Nephron (organoid): ENCODE data around the gene BTBD17.

Source experiments
- H3K27ac Mint-ChIP-seq, 3 experiments: 2 replicates each; pipeline ENCODE4 v1.8.0; 2020; ENCODE audit warnings: mixed read lengths in 3 of 3, mild to moderate bottlenecking in 2 of 3, moderate library complexity in 1 of 3
- H3K27me3 Mint-ChIP-seq: 2 replicates; pipeline ENCODE4 v1.8.0; 2021; ENCODE audit warnings: low read depth, mild to moderate bottlenecking, moderate library complexity, mixed read lengths
- H3K36me3 Mint-ChIP-seq: 2 replicates; pipeline ENCODE4 v1.8.0; 2020; ENCODE audit warnings: low read depth, mixed read lengths
- H3K4me1 Mint-ChIP-seq: 2 replicates; pipeline ENCODE4 v1.8.0; 2020; ENCODE audit warnings: mixed read lengths
- H3K4me3 Mint-ChIP-seq, 3 experiments: 2 replicates each; pipeline ENCODE4 v1.8.0; 2020; ENCODE audit warnings: mild to moderate bottlenecking in 3 of 3, mixed read lengths in 3 of 3, moderate library complexity in 2 of 3
- H3K9me3 Mint-ChIP-seq: 2 replicates; pipeline ENCODE4 v1.8.0; 2020; ENCODE audit warnings: mixed read lengths
- CTCF ChIP-seq, 3 experiments: fragments of 200-600 bp; sonication (generic); IDR thresholded peaks; one replicate each; pipeline ENCODE4 v1.5.0; 2021; ENCODE audit warnings: antibody characterized with exemption in 3 of 3; ENCODE audit not compliant: unreplicated experiment in 3 of 3

The BTBD17 gene

GRCh38 chr17:74317071-74317470, 44.6 kb downstream of the BTBD17 start:
- Mint-ChIP-seq H3K4me1 (no peaks in the 10 kb centered on the region), H3K27me3 (peaks cover 44% of the 10 kb centered on the region), H3K9me3 (peaks cover 10% of the 10 kb centered on the region), H3K27ac (no peak overlapping the region), H3K36me3 (no peaks in the 10 kb centered on the region), H3K4me3 (no peak overlapping the region)
- TF ChIP-seq CTCF (IDR thresholded peaks at IDR 0.05; ENCODE audit: unreplicated experiment in 3 of 3): no peak

GRCh38 chr17:74316220-74316619, 45.4 kb downstream of the BTBD17 start:
- H3K4me1 Mint-ChIP-seq: no peaks in the 10 kb centered on the region

DNA sequence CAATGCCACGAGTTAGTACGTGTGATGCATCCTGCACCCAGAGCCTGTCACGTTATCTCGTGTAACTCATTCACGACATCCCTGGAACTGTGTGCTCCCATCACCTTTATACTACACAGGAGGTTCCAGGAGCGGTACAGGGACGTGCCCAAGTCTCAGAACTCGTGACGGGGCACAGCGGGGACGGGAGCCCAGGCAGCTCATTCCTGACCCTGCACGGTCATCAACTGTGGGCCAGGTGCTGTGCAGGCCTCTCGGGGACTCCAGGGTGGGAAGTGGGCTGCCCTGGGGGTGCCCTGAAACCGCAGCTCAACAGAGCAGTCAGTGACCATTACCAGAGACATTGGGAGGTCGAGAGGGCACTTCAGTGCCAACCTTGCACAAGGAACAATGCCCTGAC, 46.8 kb downstream of the BTBD17 start:
- Mint-ChIP-seq H3K27ac (no peak overlapping the region), H3K27me3 (peaks cover 22% of the 10 kb centered on the region), H3K9me3 (peaks cover 10% of the 10 kb centered on the region), H3K4me3 (no peak overlapping the region), H3K36me3 (no peaks in the 10 kb centered on the region), H3K4me1 (no peaks in the 10 kb centered on the region)
- TF ChIP-seq CTCF (IDR thresholded peaks at IDR 0.05; ENCODE audit: unreplicated experiment in 3 of 3): no peak

More at GRCh38 chr17:74316220-74316619, 45.4 kb downstream of the BTBD17 start:
- H3K36me3 Mint-ChIP-seq: no peaks in the 10 kb centered on the region
- TF ChIP-seq CTCF (IDR thresholded peaks at IDR 0.05; ENCODE audit: unreplicated experiment in 3 of 3): no peak
- H3K27me3 Mint-ChIP-seq: peaks cover 35% of the 10 kb centered on the region
- no peak overlapping the region for H3K4me3 Mint-ChIP-seq
- no peak overlapping the region for H3K27ac Mint-ChIP-seq
- peaks cover 10% of the 10 kb centered on the region for H3K9me3 Mint-ChIP-seq

- peaks cover 10% of the 10 kb centered on the region for H3K9me3 Mint-ChIP-seq
- H3K36me3 Mint-ChIP-seq: no peaks in the 10 kb centered on the region
- TF ChIP-seq CTCF (IDR thresholded peaks at IDR 0.05; ENCODE audit: unreplicated experiment in 3 of 3): no peak
- H3K27me3 Mint-ChIP-seq: peaks cover 20% of the 10 kb centered on the region
- H3K4me1 Mint-ChIP-seq: no peaks in the 10 kb centered on the region
- no peak overlapping the region for H3K27ac Mint-ChIP-seq
- no peak overlapping the region for H3K4me3 Mint-ChIP-seq
These were observed 51.8 kb downstream of the BTBD17 start for GRCh38 chr17:74309902-74310301.

GRCh38 chr17:74307984-74308773, 53.5 kb downstream of the BTBD17 start:
- Mint-ChIP-seq H3K27me3 (peaks cover 20% of the 10 kb centered on the region), H3K4me3 (no peak overlapping the region), H3K36me3 (no peaks in the 10 kb centered on the region), H3K4me1 (no peaks in the 10 kb centered on the region), H3K9me3 (peaks cover 6% of the 10 kb centered on the region), H3K27ac (no peak overlapping the region)
- no peak for TF ChIP-seq CTCF (IDR thresholded peaks at IDR 0.05; ENCODE audit: unreplicated experiment in 3 of 3)
